Thoracic aorta (tissue), 2 donors: ENCODE data around the gene ARL15. TPM values are rescaled to one million over a fixed set of nuclear protein-coding genes. Genes with fewer than 3 reads are reported as not detected.

Experiments
- ATAC-seq: fragments of 150-250 bp; one replicate; pipeline ENCODE4 v1.8.0; 2017; ENCODE audit warnings: low read depth; ENCODE audit not compliant: insufficient number of reproducible peaks, low FRiP score
- DNase-seq: peaks from one replicate; pipeline ENCODE4 v3.0.0-alpha.2; 2020; ENCODE audit warnings: low spot score
- H3K27ac ChIP-seq, 2 donors: fragments of 200-600 bp; sonication (generic); 1 replicate in 1 of 2; 2 replicates in 1 of 2; pipeline ENCODE4 v1.5.1; 2016; ENCODE audit warnings: mild to moderate bottlenecking in 2 of 2, moderate library complexity in 2 of 2
- H3K27me3 ChIP-seq: fragments of 200-600 bp; sonication (generic); replicated peaks from 2 replicates; pipeline ENCODE4 v1.6.0; 2016; ENCODE audit warnings: mild to moderate bottlenecking; ENCODE audit not compliant: insufficient read depth
- H3K36me3 ChIP-seq: fragments of 200-600 bp; sonication (generic); one replicate; pipeline ENCODE4 v1.5.1; 2016
- H3K4me1 ChIP-seq, 2 donors: fragments of 200-600 bp; sonication (generic); 1 replicate in 1 of 2; 2 replicates in 1 of 2; pipeline versions ENCODE4 v1.5.1 to v1.6.0; 2016; ENCODE audit warnings: low read depth in 2 of 2, mild to moderate bottlenecking in 1 of 2; ENCODE audit not compliant: control insufficient read depth in 1 of 2
- H3K4me3 ChIP-seq: fragments of 200-600 bp; sonication (generic); 2 replicates; pipeline ENCODE4 v1.5.1; 2016; ENCODE audit warnings: mild to moderate bottlenecking
- H3K9me3 ChIP-seq: fragments of 200-600 bp; sonication (generic); 2 replicates; pipeline ENCODE4 v1.5.1; 2016
- CTCF ChIP-seq: fragments of 200-600 bp; sonication (generic); IDR thresholded peaks from one replicate; pipeline ENCODE4 v1.5.1; 2019; ENCODE audit warnings: antibody characterized with exemption
- total RNA-seq, 2 donors: library from RNA; depleted of rRNA; stranded (reverse); fragments of >200 nt; gene quantifications; one replicate each; pipeline versions ENCODE4 v1.1.0 to v1.2.3, GENCODE V29; 2016

Gene ARL15
- total RNA-seq, 2 donors from 2014 or later: 23.6 to 36.8 TPM

GRCh38 chr5:54030981-54031380 lies 279.4 kb downstream of the ARL15 start:
- no peaks in the 10 kb centered on the region for H3K9me3 ChIP-seq
- no peak overlapping the region for H3K4me3 ChIP-seq
- DNase-seq (no peak), ATAC-seq (no peak)
- no peak for TF ChIP-seq CTCF
- H3K27ac ChIP-seq: no peak overlapping the region
- H3K4me1 ChIP-seq: no peaks in the 10 kb centered on the region
- H3K27me3 ChIP-seq: no peaks in the 10 kb centered on the region
- H3K36me3 ChIP-seq: no peaks in the 10 kb centered on the region

GRCh38 chr5:54024466-54024865 lies 285.9 kb downstream of the ARL15 start:
- ATAC-seq: no peak
- no peak overlapping the region for H3K27ac ChIP-seq
- no peaks in the 10 kb centered on the region for H3K9me3 ChIP-seq

GRCh38 chr5:54022223-54022622 lies 288.1 kb downstream of the ARL15 start:
- DNase-seq: no peak
- Histone ChIP-seq H3K9me3 (no peaks in the 10 kb centered on the region), H3K27me3 (no peaks in the 10 kb centered on the region), H3K27ac (no peak overlapping the region), H3K4me3 (no peak overlapping the region), H3K4me1 (no peaks in the 10 kb centered on the region), H3K36me3 (no peaks in the 10 kb centered on the region)
- ATAC-seq: no peak
- no peak for TF ChIP-seq CTCF

More at GRCh38 chr5:54024466-54024865, 285.9 kb downstream of the ARL15 start:
- Histone ChIP-seq H3K4me3 (no peak overlapping the region), H3K36me3 (no peaks in the 10 kb centered on the region), H3K4me1 (no peaks in the 10 kb centered on the region), H3K27me3 (no peaks in the 10 kb centered on the region)
- no peak for DNase-seq
- no peak for TF ChIP-seq CTCF

- H3K4me1 ChIP-seq: no peaks in the 10 kb centered on the region
- ATAC-seq (no peak), DNase-seq (no peak)
- H3K27ac ChIP-seq: no peak overlapping the region
- no peaks in the 10 kb centered on the region for H3K27me3 ChIP-seq
- no peaks in the 10 kb centered on the region for H3K36me3 ChIP-seq
- no peaks in the 10 kb centered on the region for H3K9me3 ChIP-seq
- no peak overlapping the region for H3K4me3 ChIP-seq
- no peak for TF ChIP-seq CTCF
Observed at GRCh38 chr5:54021431-54022164, 288.8 kb downstream of the ARL15 start.

- H3K36me3 ChIP-seq: no peaks in the 10 kb centered on the region
- ATAC-seq: no peak
- no peak overlapping the region for H3K4me3 ChIP-seq
- H3K27me3 ChIP-seq: no peaks in the 10 kb centered on the region
- H3K4me1 ChIP-seq: no peaks in the 10 kb centered on the region
- peaks cover 7% of the 10 kb centered on the region for H3K9me3 ChIP-seq
- no peak for DNase-seq
- H3K27ac ChIP-seq: no peak overlapping the region
- TF ChIP-seq CTCF: no peak
Observed at GRCh38 chr5:54018438-54018837, 291.9 kb downstream of the ARL15 start.
